ENCODE results near the gene PHF23. TPM values are rescaled to one million over a fixed set of nuclear protein-coding genes. Genes with fewer than 3 reads are reported as not detected.

Gene PHF23
- total and polyA plus RNA-seq, 9 of the 15 experiments (the other 6 are each of a cell fraction or from before 2014, with no cell fraction given) = 7.4 to 87.5 (median 33.7) TPM

DNA sequence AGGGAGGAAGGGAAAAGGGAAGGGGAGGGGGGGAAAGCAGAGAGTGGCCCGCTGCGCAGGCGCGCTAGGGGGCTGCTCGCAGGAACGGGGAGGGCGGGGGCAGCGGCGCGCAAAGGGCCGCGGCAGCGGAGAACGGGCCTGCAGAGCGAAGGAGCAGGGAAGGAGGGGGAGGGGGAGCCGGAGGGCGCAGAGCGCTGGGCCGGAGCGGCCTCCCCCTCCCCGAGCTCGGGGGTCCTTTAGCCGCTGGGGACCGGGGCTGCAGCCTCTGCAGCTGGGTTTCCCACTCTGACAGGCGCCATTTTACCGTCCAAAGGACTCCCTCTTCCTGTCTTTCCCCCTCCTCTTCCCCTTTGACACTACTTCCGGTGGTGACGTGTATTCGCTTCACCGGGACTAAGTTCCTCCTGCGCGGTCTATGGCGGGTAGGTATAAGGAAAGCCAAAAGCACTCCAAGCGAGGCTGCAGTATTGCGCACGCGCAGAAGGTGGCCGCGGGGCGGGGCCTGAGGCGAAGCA, 12.5 kb upstream of the PHF23 start, which contains the start of gene CTDNEP1 (continued):
- TF ChIP-seq, protein P1, sequence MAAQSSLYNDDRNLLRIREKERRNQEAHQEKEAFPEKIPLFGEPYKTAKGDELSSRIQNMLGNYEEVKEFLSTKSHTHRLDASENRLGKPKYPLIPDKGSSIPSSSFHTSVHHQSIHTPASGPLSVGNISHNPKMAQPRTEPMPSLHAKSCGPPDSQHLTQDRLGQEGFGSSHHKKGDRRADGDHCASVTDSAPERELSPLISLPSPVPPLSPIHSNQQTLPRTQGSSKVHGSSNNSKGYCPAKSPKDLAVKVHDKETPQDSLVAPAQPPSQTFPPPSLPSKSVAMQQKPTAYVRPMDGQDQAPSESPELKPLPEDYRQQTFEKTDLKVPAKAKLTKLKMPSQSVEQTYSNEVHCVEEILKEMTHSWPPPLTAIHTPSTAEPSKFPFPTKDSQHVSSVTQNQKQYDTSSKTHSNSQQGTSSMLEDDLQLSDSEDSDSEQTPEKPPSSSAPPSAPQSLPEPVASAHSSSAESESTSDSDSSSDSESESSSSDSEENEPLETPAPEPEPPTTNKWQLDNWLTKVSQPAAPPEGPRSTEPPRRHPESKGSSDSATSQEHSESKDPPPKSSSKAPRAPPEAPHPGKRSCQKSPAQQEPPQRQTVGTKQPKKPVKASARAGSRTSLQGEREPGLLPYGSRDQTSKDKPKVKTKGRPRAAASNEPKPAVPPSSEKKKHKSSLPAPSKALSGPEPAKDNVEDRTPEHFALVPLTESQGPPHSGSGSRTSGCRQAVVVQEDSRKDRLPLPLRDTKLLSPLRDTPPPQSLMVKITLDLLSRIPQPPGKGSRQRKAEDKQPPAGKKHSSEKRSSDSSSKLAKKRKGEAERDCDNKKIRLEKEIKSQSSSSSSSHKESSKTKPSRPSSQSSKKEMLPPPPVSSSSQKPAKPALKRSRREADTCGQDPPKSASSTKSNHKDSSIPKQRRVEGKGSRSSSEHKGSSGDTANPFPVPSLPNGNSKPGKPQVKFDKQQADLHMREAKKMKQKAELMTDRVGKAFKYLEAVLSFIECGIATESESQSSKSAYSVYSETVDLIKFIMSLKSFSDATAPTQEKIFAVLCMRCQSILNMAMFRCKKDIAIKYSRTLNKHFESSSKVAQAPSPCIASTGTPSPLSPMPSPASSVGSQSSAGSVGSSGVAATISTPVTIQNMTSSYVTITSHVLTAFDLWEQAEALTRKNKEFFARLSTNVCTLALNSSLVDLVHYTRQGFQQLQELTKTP (IDR thresholded peaks at IDR 0.05; ENCODE audit: low read depth in 1 of 2, partially characterized antibody in 2 of 2) = peak in 1 of 2 experiments; percentile 18
- TF ChIP-seq TAF7 (tag; IDR thresholded peaks at IDR 0.05) = peak; percentile 51
- TF ChIP-seq NRF1 (conservative IDR thresholded peaks at IDR 0.05 in 1 of 2, IDR thresholded peaks at IDR 0.05 in 1 of 2) = peak; percentile 92 to 93
- TF ChIP-seq POLR2AphosphoS2 (IDR thresholded peaks at IDR 0.05; ENCODE audit: low read length) = no peak
- TF ChIP-seq HDAC1 (IDR thresholded peaks at IDR 0.05) = peak in 1 of 2 experiments; percentile 12; a peak in 1 of 4 replicates
- peak; percentile 82 for TF ChIP-seq SPI1 (IDR thresholded peaks at IDR 0.05; ENCODE audit: borderline replicate concordance, low read depth, low read length)
- TF ChIP-seq MAZ (CRISPR knock-in tag; conservative IDR thresholded peaks at IDR 0.05 in 1 of 2, IDR thresholded peaks at IDR 0.05 in 1 of 2) = peak; percentile 52 to 81; a peak in 3 of 4 replicates
- peak; percentile 55 to 94 (median 89) for TF ChIP-seq YY1 (IDR thresholded peaks at IDR 0.05; ENCODE audit: borderline replicate concordance in 1 of 3, control insufficient read depth in 1 of 3, extremely low read depth in 1 of 3, insufficient read depth in 3 of 3, insufficient read length in 1 of 3, insufficient replicate concordance in 2 of 3, low read depth in 1 of 3, low read length in 2 of 3)

All from K562 (cell line).